ENCODE results near the gene GRXCR2.

- TF ChIP-seq CTCF (IDR thresholded peaks at IDR 0.05; ENCODE audit: low read depth, low read length, poor library complexity, severe bottlenecking): no peak
- no peak for TF ChIP-seq EZH2phosphoT487 (IDR thresholded peaks at IDR 0.05; ENCODE audit: borderline replicate concordance, low read length)
Observed at GRCh38 chr5:145902421-145902820, 29.6 kb upstream of the GRXCR2 start.
